ENCODE measurements around the gene AQP6.

AQP6 gene

GRCh38 chr12:49968471-49968870, 4.3 kb upstream of the AQP6 start:
- no peak overlapping the region for H3K4me3 ChIP-seq (ENCODE audit: low read depth, low read length)
- DNase-seq (ENCODE audit: low read depth), result no peak
- TF ChIP-seq MYC (IDR thresholded peaks at IDR 0.05; ENCODE audit: low read depth, low read length) (no peak), POLR2A (IDR thresholded peaks at IDR 0.05; ENCODE audit: extremely low read depth, insufficient read length) (no peak), CTCF (IDR thresholded peaks at IDR 0.05; ENCODE audit: low read depth, low read length) (no peak)

- no peak for DNase-seq (ENCODE audit: low read depth)
- TF ChIP-seq MAX (IDR thresholded peaks at IDR 0.05; ENCODE audit: low read depth, low read length) (no peak), MYC (IDR thresholded peaks at IDR 0.05; ENCODE audit: low read depth, low read length) (no peak), CTCF (IDR thresholded peaks at IDR 0.05; ENCODE audit: low read depth, low read length) (no peak), POLR2A (IDR thresholded peaks at IDR 0.05; ENCODE audit: extremely low read depth, insufficient read length) (no peak)
- H3K4me3 ChIP-seq (ENCODE audit: low read depth, low read length), result no peak overlapping the region
Observed at GRCh38 chr12:49969027-49969426, 3.7 kb upstream of the AQP6 start.

- H3K4me3 ChIP-seq (ENCODE audit: low read depth, low read length), result no peak overlapping the region
- no peak for TF ChIP-seq MYC (IDR thresholded peaks at IDR 0.05; ENCODE audit: low read depth, low read length)
- no peak for TF ChIP-seq POLR2A (IDR thresholded peaks at IDR 0.05; ENCODE audit: extremely low read depth, insufficient read length)
- TF ChIP-seq MAX (IDR thresholded peaks at IDR 0.05; ENCODE audit: low read depth, low read length), result no peak
- no peak for TF ChIP-seq CTCF (IDR thresholded peaks at IDR 0.05; ENCODE audit: low read depth, low read length)
- no peak for DNase-seq (ENCODE audit: low read depth)
Observed at GRCh38 chr12:49969651-49970429, 2.9 kb upstream of the AQP6 start.

- H3K4me3 ChIP-seq (ENCODE audit: low read depth, low read length), result no peak overlapping the region
- DNase-seq (ENCODE audit: low read depth), result no peak
- no peak for TF ChIP-seq CTCF (IDR thresholded peaks at IDR 0.05; ENCODE audit: low read depth, low read length)
Observed at GRCh38 chr12:49970658-49971057, 2.1 kb upstream of the AQP6 start.

- no peak overlapping the region for H3K4me3 ChIP-seq (ENCODE audit: low read depth, low read length)
- TF ChIP-seq MAX (IDR thresholded peaks at IDR 0.05; ENCODE audit: low read depth, low read length) (no peak), MYC (IDR thresholded peaks at IDR 0.05; ENCODE audit: low read depth, low read length) (no peak), POLR2A (IDR thresholded peaks at IDR 0.05; ENCODE audit: extremely low read depth, insufficient read length) (no peak), CTCF (IDR thresholded peaks at IDR 0.05; ENCODE audit: low read depth, low read length) (no peak)
- no peak for DNase-seq (ENCODE audit: low read depth)
Observed at GRCh38 chr12:49971141-49971540, 1.6 kb upstream of the AQP6 start.

- H3K4me3 ChIP-seq (ENCODE audit: low read depth, low read length), result no peak overlapping the region
- DNase-seq (ENCODE audit: low read depth), result no peak
- no peak for TF ChIP-seq POLR2A (IDR thresholded peaks at IDR 0.05; ENCODE audit: extremely low read depth, insufficient read length)
- TF ChIP-seq CTCF (IDR thresholded peaks at IDR 0.05; ENCODE audit: low read depth, low read length), result no peak
- TF ChIP-seq MAX (IDR thresholded peaks at IDR 0.05; ENCODE audit: low read depth, low read length), result no peak
- no peak for TF ChIP-seq MYC (IDR thresholded peaks at IDR 0.05; ENCODE audit: low read depth, low read length)
Observed at GRCh38 chr12:49972129-49972528, 618 bp upstream of the AQP6 start.

Data from NB4 (cell line).